GM23248 (cell line): Measurements from ENCODE around the gene SNRNP70.

Experiments used
- EZH2 ChIP-seq: fragments of 200-600 bp; sonication (generic); IDR thresholded peaks from 2 replicates; pipeline ENCODE4 v1.6.1; 2018; ENCODE audit warnings: antibody characterized with exemption, mild to moderate bottlenecking; ENCODE audit not compliant: insufficient read depth, poor library complexity, severe bottlenecking
- EZH2phosphoT487 ChIP-seq: fragments of 200-600 bp; sonication (generic); IDR thresholded peaks from 2 replicates; pipeline ENCODE4 v1.6.1; 2018; ENCODE audit warnings: antibody characterized with exemption, moderate library complexity, mild to moderate bottlenecking, low read depth; ENCODE audit not compliant: insufficient read depth

- TF ChIP-seq EZH2 (no peak), EZH2phosphoT487 (no peak)
These were observed 35.1 kb downstream of the SNRNP70 start for GRCh38 chr19:49120325-49120683.
